SH-SY5Y (cell line): ENCODE results near the gene TSPAN18.

ENCODE experiments used
- GATA2 ChIP-seq: IDR thresholded peaks from 2 replicates; pipeline ENCODE4 v1.6.1; 2011; ENCODE audit warnings: mild to moderate bottlenecking, low read depth, low read length
- GATA3 ChIP-seq: IDR thresholded peaks from 2 replicates; pipeline ENCODE4 v1.6.1; 2011; ENCODE audit warnings: low read depth, mild to moderate bottlenecking, low read length, moderate library complexity

The TSPAN18 gene

GRCh38 chr11:44742508-44743246 lies 15.9 kb downstream of the TSPAN18 start:
- TF ChIP-seq GATA2 (no peak), GATA3 (no peak)

- TF ChIP-seq GATA2, result no peak
- no peak for TF ChIP-seq GATA3
These were observed 16.6 kb downstream of the TSPAN18 start for GRCh38 chr11:44743326-44743725.

- TF ChIP-seq GATA3 (no peak), GATA2 (no peak)
These were observed 17.3 kb downstream of the TSPAN18 start for GRCh38 chr11:44743959-44744557.

- TF ChIP-seq GATA2, result no peak
- TF ChIP-seq GATA3, result no peak
These were observed 20.1 kb downstream of the TSPAN18 start for GRCh38 chr11:44746894-44747293.

- TF ChIP-seq GATA2 (no peak), GATA3 (no peak)
These were observed 20.6 kb downstream of the TSPAN18 start for GRCh38 chr11:44747316-44747715.

- TF ChIP-seq GATA3 (no peak), GATA2 (no peak)
These were observed 21.1 kb downstream of the TSPAN18 start for GRCh38 chr11:44747836-44748235.

GRCh38 chr11:44748606-44749005 lies 21.8 kb downstream of the TSPAN18 start:
- TF ChIP-seq GATA2 (no peak), GATA3 (no peak)

- TF ChIP-seq GATA3, result no peak
- no peak for TF ChIP-seq GATA2
These were observed 22.4 kb downstream of the TSPAN18 start for GRCh38 chr11:44749189-44749588.

GRCh38 chr11:44750551-44751465 lies 24.0 kb downstream of the TSPAN18 start:
- TF ChIP-seq GATA2 (no peak), GATA3 (no peak)

- no peak for TF ChIP-seq GATA3
- TF ChIP-seq GATA2, result no peak
These were observed 25.5 kb downstream of the TSPAN18 start for GRCh38 chr11:44752300-44752699.

- no peak for TF ChIP-seq GATA3
- TF ChIP-seq GATA2, result no peak
These were observed 26.0 kb downstream of the TSPAN18 start for GRCh38 chr11:44752713-44753112.

- no peak for TF ChIP-seq GATA3
- no peak; the same call in 1 of the 2 replicates for TF ChIP-seq GATA2
These were observed 27.3 kb downstream of the TSPAN18 start for GRCh38 chr11:44753961-44754645.

- TF ChIP-seq GATA2 (peak; percentile 75; the same call in 1 of the 2 replicates), GATA3 (no peak; the same call in 1 of the 2 replicates)
These were observed 28.3 kb downstream of the TSPAN18 start for GRCh38 chr11:44754876-44755555.
